ENCODE results near the gene ZDHHC11B.
"Not testable (repeated sequence)": the region's sequence is repeated elsewhere in the genome, so short reads cannot be mapped to it uniquely, and the experiment has no call there.

ZDHHC11B gene

GRCh38 chr5:751992-752391, 32.5 kb downstream of the ZDHHC11B start:
- DNase-seq: not testable (repeated sequence)

- DNase-seq: no peak
Observed at GRCh38 chr5:751496-751895, 33.0 kb downstream of the ZDHHC11B start.

DNA sequence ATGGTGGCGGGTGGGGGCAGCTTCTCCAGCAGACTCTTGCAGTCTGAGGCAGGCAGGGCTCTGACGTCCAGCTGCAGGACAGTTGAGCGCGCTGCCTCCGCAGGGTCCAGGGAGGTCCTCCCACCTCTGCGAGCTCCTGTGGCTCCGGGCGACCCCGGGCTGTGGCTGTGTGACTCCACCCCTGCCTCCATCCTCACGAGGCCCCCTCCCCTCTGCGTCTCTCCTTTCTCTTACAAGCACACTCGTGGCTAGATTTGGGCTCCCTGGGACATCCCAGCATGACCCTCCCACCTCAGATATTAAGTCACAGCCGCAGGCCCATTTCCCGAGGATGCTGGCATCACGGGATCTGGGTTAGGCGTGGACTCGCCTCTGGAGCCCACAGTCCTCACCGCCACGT, 34.3 kb downstream of the ZDHHC11B start:
- not testable (repeated sequence) for DNase-seq

GRCh38 chr5:749101-749670, 35.3 kb downstream of the ZDHHC11B start:
- DNase-seq: no peak

GRCh38 chr5:748011-748980, 36.2 kb downstream of the ZDHHC11B start:
- DNase-seq: not testable (repeated sequence)

GRCh38 chr5:747303-747844, 37.2 kb downstream of the ZDHHC11B start:
- DNase-seq: not testable (repeated sequence)

DNA sequence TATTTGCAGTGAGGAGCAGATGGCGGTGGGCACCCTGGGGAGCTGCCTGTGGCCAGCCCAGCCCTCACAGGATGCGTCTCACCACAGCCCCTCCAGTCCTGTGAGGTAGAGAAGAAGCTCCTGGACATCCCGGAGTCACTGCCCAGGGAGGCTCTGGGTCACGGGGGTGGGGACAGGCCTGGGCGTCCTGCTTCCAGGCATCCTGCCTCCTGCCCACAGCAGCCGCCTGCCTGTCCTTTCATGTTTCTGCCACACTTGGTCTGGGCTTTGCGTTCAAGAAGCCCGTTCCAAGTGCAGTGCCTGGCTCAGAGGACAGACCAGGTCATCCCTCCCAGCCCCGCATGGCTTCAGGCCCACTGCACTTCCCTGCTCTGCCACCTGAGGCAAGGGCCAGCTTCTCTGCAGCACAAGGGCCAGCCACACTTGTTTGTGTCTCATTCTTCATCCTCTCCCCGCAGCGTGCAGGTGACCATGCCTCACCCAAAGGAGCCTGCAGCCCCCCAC, 38.2 kb downstream of the ZDHHC11B start:
- DNase-seq: no peak

DNA sequence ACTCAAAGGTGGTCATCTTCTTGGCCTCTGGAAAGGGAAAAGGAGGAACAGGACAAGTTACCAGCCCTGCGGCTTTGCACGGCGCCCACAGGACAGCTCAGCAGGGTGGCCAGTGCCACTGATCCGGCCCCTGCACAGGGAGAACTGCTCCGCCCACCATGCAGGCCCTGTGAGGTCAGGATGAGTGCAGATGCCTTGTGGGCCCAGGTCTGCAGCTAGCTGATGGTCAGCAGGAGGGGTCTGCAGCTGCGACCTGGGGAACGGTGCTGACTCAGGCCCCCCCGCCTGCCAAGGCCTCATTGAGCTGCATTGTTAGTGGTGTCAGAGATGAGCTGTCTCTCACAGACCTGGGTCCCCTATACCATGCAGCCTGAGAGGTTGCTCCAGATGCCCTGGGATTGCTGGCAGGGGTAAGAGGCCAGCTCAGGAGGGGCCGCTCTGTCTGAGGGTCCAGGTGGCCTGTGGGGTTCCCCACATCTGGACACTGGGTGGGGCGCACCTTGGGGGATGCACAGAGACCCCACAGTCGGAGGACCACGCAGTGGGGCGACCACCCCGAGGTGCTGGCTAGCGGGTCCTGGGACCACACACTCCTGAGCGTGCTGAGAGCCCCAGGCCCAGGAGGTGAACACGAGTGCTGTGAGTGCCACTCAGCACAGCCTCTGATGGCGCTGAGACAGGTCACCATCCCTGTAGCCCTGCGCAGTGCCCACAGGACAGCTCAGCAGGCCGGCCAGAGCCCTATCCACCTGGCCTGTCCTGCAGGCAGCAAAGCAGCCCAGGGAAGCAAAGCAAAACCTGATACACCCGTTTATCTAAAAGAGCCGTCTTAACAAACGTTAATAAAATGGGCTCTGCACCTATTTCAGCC, 39.0 kb downstream of the ZDHHC11B start:
- not testable (repeated sequence) for DNase-seq

DNA sequence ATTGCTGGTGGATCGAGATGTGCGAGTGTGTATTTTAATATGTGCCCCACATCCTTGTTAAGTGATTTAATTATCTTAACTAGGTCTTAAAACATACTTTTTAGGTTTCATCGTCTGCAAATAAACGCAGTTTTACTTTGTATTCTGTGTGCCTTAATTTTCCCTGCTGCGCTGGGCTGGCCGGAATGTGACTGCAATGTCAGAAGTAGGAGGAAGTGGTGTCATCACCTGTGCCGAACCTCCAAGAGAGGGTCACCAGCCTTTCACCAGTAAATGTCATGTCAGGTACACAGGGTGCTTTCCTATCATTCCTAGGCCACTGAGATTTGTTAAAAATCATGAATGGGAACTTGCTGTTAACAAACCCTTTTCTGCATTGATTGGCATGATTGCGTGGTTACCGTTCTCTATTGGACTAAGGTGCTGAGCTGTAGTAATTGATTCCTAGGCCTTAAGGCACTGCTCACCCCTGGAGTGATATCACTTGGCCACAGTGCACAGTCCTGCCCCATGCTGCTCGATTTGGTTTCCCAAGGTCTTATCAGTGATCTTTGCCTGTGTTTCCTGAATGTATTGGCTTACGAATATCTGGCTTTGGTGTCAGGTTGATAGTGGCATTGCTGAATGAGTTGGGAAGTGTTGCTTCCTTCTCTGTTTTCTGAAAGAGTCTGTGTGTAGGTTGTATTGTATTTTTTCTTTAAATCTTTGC, 40.7 kb downstream of the ZDHHC11B start:
- DNase-seq: peak; percentile 6

- DNase-seq: not testable (repeated sequence)
Observed at GRCh38 chr5:742276-742675, 42.3 kb downstream of the ZDHHC11B start.

- not testable (repeated sequence) for DNase-seq
Observed at GRCh38 chr5:734145-734544, 50.4 kb downstream of the ZDHHC11B start.

GRCh38 chr5:732754-733454, 51.6 kb downstream of the ZDHHC11B start:
- DNase-seq: not testable (repeated sequence)

- DNase-seq: not testable (repeated sequence)
Observed at GRCh38 chr5:729225-729624, 55.3 kb downstream of the ZDHHC11B start.

GRCh38 chr5:727087-727486, 57.4 kb downstream of the ZDHHC11B start:
- DNase-seq: not testable (repeated sequence)

DNA sequence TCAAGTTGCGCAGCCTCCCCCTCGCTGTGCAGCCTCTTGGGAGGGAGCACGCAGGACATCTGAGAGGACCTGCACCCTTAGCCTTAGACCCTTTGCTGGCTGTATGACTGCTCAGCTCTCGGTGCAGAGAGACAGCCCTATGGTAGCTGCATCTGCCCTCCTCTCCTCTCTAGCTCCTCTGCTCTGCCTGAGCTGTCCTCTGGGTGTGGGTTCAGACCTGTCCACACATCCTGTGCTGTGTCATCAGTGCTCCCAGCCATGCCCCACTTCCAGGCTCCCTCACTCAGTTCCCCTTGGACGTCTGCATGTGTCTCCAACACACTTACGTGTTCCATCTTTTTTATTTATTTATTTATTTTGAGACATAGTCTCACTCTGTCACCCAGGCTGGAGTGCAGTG, 60.7 kb downstream of the ZDHHC11B start:
- DNase-seq: not testable (repeated sequence)

DNA sequence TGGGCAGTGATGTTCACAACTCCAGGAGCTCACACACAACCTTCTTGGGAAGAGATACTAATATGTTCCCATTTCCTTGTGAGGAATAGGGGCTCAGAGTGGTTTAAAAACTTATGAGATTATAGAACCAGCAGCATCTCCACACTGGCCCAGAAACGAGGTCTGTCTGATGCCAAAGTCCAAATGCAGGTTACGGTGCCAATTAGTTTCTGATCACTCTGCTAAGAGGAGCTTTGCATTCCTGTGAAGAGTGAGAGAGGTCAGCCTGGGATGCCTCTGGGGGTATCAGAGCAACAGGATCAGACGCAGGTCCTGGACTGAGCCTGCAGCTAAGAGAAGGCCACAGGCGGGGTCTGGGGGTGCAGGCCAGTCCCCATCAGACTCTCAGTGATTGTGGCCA, 61.2 kb downstream of the ZDHHC11B start:
- DNase-seq: not testable (repeated sequence)

DNA sequence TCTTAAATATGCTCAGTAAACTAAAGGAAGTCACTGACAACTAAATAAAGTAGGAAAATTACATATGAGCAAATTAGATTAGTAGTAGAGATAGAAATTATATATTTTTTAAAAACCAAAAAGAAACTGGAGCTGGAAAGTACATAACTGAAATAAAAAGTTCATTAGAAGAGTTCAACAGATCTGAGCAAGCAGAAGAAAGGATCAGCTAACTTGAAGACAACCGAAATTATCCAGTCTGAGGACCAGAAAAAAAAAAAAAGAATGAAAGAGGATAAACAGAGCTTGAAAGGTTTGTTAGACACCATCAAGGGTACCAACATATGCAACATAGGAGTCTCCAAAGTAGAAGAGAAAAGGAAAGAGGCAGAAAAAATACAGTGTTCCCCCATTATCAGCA, 65.2 kb downstream of the ZDHHC11B start:
- not testable (repeated sequence) for DNase-seq

- DNase-seq: no peak
Observed at GRCh38 chr5:717143-717542, 67.4 kb downstream of the ZDHHC11B start.

DNA sequence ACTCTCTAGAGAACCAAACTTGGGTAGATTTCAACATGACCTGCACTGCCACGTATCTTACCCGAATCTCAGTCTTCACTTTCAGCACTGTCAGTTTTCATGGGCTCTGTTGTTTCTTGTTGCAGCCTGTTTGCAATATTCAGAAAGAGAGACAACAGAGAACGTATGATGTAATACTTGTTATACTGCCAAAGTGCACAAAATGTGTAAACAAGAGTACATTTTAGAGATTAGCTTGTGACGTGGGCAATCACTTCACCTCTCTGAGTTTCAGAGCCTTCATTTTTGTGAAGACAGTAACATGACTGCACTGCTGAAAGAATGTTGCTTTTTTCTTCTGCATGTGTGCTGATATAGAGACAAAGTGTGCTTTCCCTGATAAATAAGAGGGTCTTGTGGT, 67.8 kb downstream of the ZDHHC11B start:
- not testable (repeated sequence) for DNase-seq

- not testable (repeated sequence) for DNase-seq
Observed at GRCh38 chr5:715636-716035, 68.9 kb downstream of the ZDHHC11B start.

Data from hematopoietic multipotent progenitor cell treated with erythropoietin and hydrocortisone succinate and interleukin-3 and kit ligand, for 8 days (in vitro differentiated cells).